Measurements from ENCODE around the gene CMTM8.

The CMTM8 gene

DNA sequence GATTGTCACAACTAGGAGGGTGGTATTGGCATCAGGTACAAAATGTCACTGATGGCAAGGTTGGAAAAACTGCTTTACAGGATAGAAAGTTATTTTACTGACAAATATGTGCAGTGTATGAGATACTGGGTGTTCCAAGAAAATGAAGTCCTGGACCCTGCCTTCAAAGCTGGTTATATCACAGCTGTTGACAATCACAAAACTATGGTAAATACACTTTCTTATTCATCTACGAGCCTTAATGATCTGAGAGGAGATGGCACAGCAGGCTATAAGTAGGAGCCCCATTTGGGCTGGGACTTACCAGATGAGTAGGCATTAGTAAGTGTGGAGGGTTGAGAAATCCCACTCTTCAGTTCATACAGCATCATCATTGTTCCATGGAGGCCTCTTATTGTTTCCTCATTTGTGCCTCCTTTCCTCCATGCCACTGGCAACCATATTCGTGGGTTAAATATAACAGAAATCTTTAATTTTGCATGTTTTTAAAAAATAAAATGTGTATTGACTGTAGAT, 66.9 kb downstream of the CMTM8 start:
- H3K9me3 ChIP-seq (ENCODE audit: control insufficient read depth, low read length) = no peaks in the 10 kb centered on the region
- no peak overlapping the region for H4K8ac ChIP-seq (ENCODE audit: low read length)
- no peak overlapping the region for H3K4me3 ChIP-seq (ENCODE audit: insufficient read depth in 1 of 2, low read depth in 1 of 2, low read length in 2 of 2)
- H2BK12ac ChIP-seq (ENCODE audit: low read length in 2 of 2) = no peak overlapping the region
- peaks cover 0 to 6% of the 10 kb centered on the region in 2 experiments for H3K27me3 ChIP-seq (ENCODE audit: control insufficient read depth in 1 of 2, insufficient read depth in 1 of 2, low read length in 2 of 2)
- H3K4me2 ChIP-seq (ENCODE audit: low read length, poor library complexity, severe bottlenecking) = no peak overlapping the region
- H2AFZ ChIP-seq (ENCODE audit: low read depth, low read length) = no peak overlapping the region
- H4K91ac ChIP-seq (ENCODE audit: low read length) = no peak overlapping the region
- no peak overlapping the region for H3K23ac ChIP-seq (ENCODE audit: low read length in 2 of 2)
- peaks cover 8% of the 10 kb centered on the region for H3K79me1 ChIP-seq (replicated peaks; ENCODE audit: low read length, poor library complexity, severe bottlenecking)
- no peak overlapping the region for H2BK120ac ChIP-seq (ENCODE audit: low read depth, low read length)
- H3K9ac ChIP-seq (ENCODE audit: low read length) = no peak overlapping the region
- no peak overlapping the region for H3K27ac ChIP-seq (ENCODE audit: low read length, poor library complexity, severe bottlenecking)
- H2BK15ac ChIP-seq (ENCODE audit: low read depth, poor library complexity, severe bottlenecking) = no peak overlapping the region
- H2AK5ac ChIP-seq (ENCODE audit: low read length, severe bottlenecking) = no peak overlapping the region
- WGBS = no CpG with 5 or more reads among the region's 2 CpGs
- H3K4ac ChIP-seq (ENCODE audit: low read depth in 1 of 2, low read length in 2 of 2) = no peak overlapping the region
- H2BK5ac ChIP-seq (ENCODE audit: low read depth, low read length, poor library complexity, severe bottlenecking) = no peak overlapping the region
- no peak for DNase-seq
- no peak overlapping the region for H3K18ac ChIP-seq (ENCODE audit: low read depth in 1 of 2, low read length in 2 of 2)
- peaks cover 3% of the 10 kb centered on the region for H3K4me1 ChIP-seq (ENCODE audit: control insufficient read depth, insufficient read depth, low read depth, low read length)
- H3K14ac ChIP-seq (ENCODE audit: low read length in 2 of 2) = no peak overlapping the region
- H3K36me3 ChIP-seq (ENCODE audit: control insufficient read depth in 1 of 2, insufficient read depth in 2 of 2, low read depth in 1 of 2, low read length in 2 of 2) = no peaks in the 10 kb centered on the region

DNA sequence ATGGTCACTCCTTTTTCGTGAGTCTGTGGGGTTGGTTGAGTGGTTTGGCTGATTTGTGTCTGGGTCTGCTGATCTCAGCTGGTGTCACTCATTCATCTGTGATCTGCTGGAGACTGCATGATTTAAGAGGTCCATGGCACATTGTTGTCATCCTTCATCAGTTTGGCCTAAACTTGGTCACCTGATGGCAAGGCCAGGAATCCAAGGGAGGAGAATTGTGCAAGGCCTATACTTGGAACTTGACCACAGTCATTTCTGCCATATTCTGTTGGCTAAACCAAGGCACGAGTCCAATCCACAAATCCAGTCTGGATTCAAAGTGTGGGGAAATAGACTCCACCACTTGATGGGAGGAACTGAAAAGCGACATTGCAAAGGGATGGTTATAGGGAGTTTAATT, 67.6 kb downstream of the CMTM8 start:
- Histone ChIP-seq H3K4ac (ENCODE audit: low read depth in 1 of 2, low read length in 2 of 2) (no peak overlapping the region), H2BK5ac (ENCODE audit: low read depth, low read length, poor library complexity, severe bottlenecking) (no peak overlapping the region), H3K27ac (ENCODE audit: low read length, poor library complexity, severe bottlenecking) (no peak overlapping the region), H3K18ac (ENCODE audit: low read depth in 1 of 2, low read length in 2 of 2) (no peak overlapping the region), H3K36me3 (ENCODE audit: control insufficient read depth in 1 of 2, insufficient read depth in 2 of 2, low read depth in 1 of 2, low read length in 2 of 2) (no peaks in the 10 kb centered on the region), H2AK5ac (ENCODE audit: low read length, severe bottlenecking) (no peak overlapping the region), H3K14ac (ENCODE audit: low read length in 2 of 2) (no peak overlapping the region), H2BK12ac (ENCODE audit: low read length in 2 of 2) (no peak overlapping the region), H3K9ac (ENCODE audit: low read length) (no peak overlapping the region), H3K23ac (ENCODE audit: low read length in 2 of 2) (no peak overlapping the region), H2AFZ (ENCODE audit: low read depth, low read length) (no peak overlapping the region), H3K9me3 (ENCODE audit: control insufficient read depth, low read length) (no peaks in the 10 kb centered on the region), H2BK15ac (ENCODE audit: low read depth, poor library complexity, severe bottlenecking) (no peak overlapping the region), H4K91ac (ENCODE audit: low read length) (no peak overlapping the region), H3K4me3 (ENCODE audit: insufficient read depth in 1 of 2, low read depth in 1 of 2, low read length in 2 of 2) (no peak overlapping the region), H3K4me2 (ENCODE audit: low read length, poor library complexity, severe bottlenecking) (no peak overlapping the region), H2BK120ac (ENCODE audit: low read depth, low read length) (no peak overlapping the region), H3K4me1 (ENCODE audit: control insufficient read depth, insufficient read depth, low read depth, low read length) (peaks cover 3% of the 10 kb centered on the region), H4K8ac (ENCODE audit: low read length) (no peak overlapping the region), H3K27me3 (ENCODE audit: control insufficient read depth in 1 of 2, insufficient read depth in 1 of 2, low read length in 2 of 2) (peaks cover 0 to 6% of the 10 kb centered on the region in 2 experiments), H3K79me1 (replicated peaks; ENCODE audit: low read length, poor library complexity, severe bottlenecking) (peaks cover 8% of the 10 kb centered on the region)
- WGBS = 88% methylated on average over 3 of the region's 3 CpGs
- DNase-seq = no peak

DNA sequence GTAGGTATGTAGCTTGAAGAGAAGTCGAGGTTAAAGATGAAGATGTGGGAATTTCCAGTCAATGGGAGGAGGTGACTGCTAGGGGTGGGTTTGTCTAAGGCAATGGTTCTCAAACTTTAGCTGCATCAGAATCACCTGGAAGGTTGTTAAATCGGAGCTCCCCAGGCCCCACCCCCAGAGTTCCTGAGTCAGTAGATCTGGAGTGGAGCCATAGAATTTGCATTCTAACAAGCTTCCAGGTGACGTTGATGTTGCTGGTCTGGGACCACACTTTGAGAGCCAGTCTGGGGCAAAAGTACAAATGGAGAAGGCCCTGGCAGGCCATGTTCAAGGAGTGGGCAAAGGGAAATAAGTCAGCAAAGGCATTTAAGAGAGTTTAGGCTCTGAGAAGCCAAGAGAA, 69.1 kb downstream of the CMTM8 start:
- Histone ChIP-seq H3K27ac (ENCODE audit: low read length, poor library complexity, severe bottlenecking) (no peak overlapping the region), H3K36me3 (ENCODE audit: control insufficient read depth in 1 of 2, insufficient read depth in 2 of 2, low read depth in 1 of 2, low read length in 2 of 2) (no peaks in the 10 kb centered on the region), H3K27me3 (ENCODE audit: control insufficient read depth in 1 of 2, insufficient read depth in 1 of 2, low read length in 2 of 2) (peaks cover 0 to 6% of the 10 kb centered on the region in 2 experiments), H3K14ac (ENCODE audit: low read length in 2 of 2) (no peak overlapping the region), H3K4me3 (ENCODE audit: insufficient read depth in 1 of 2, low read depth in 1 of 2, low read length in 2 of 2) (no peak overlapping the region), H2AFZ (ENCODE audit: low read depth, low read length) (no peak overlapping the region), H3K23ac (ENCODE audit: low read length in 2 of 2) (no peak overlapping the region), H3K9ac (ENCODE audit: low read length) (no peak overlapping the region), H2BK15ac (ENCODE audit: low read depth, poor library complexity, severe bottlenecking) (no peak overlapping the region), H3K9me3 (ENCODE audit: control insufficient read depth, low read length) (no peaks in the 10 kb centered on the region), H2BK120ac (ENCODE audit: low read depth, low read length) (no peak overlapping the region), H2BK12ac (ENCODE audit: low read length in 2 of 2) (no peak overlapping the region), H3K4me2 (ENCODE audit: low read length, poor library complexity, severe bottlenecking) (no peak overlapping the region), H3K4ac (ENCODE audit: low read depth in 1 of 2, low read length in 2 of 2) (no peak overlapping the region), H4K91ac (ENCODE audit: low read length) (no peak overlapping the region), H4K8ac (ENCODE audit: low read length) (no peak overlapping the region), H3K18ac (ENCODE audit: low read depth in 1 of 2, low read length in 2 of 2) (no peak overlapping the region), H3K4me1 (ENCODE audit: control insufficient read depth, insufficient read depth, low read depth, low read length) (peaks cover 3% of the 10 kb centered on the region), H2AK5ac (ENCODE audit: low read length, severe bottlenecking) (no peak overlapping the region), H3K79me1 (replicated peaks; ENCODE audit: low read length, poor library complexity, severe bottlenecking) (peaks cover 13% of the 10 kb centered on the region), H2BK5ac (ENCODE audit: low read depth, low read length, poor library complexity, severe bottlenecking) (no peak overlapping the region)
- WGBS = 87% methylated on average over 3 of the region's 3 CpGs
- DNase-seq = no peak

DNA sequence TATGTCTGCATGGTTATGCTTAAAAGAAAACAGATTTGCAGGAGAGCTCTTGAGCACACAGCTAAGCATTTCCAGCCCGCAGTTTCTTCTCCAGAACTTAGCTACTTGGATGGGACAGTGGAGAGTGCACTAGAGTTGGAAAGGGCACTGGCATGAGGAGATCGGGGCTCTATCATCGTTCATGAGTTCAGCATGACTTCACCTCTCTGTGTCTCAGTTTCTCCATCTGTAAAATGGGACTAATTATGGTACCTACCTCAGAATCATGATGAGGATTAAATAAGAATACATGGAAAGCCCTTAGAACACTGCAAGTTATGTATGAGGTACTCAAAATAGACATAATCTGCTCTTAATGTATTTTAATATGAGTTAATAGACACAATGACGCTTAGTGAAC, 69.9 kb downstream of the CMTM8 start:
- no peaks in the 10 kb centered on the region for H3K36me3 ChIP-seq (ENCODE audit: control insufficient read depth in 1 of 2, insufficient read depth in 2 of 2, low read depth in 1 of 2, low read length in 2 of 2)
- no peak overlapping the region for H2BK12ac ChIP-seq (ENCODE audit: low read length in 2 of 2)
- H3K4me3 ChIP-seq (ENCODE audit: insufficient read depth in 1 of 2, low read depth in 1 of 2, low read length in 2 of 2) = no peak overlapping the region
- peaks cover 0 to 6% of the 10 kb centered on the region in 2 experiments for H3K27me3 ChIP-seq (ENCODE audit: control insufficient read depth in 1 of 2, insufficient read depth in 1 of 2, low read length in 2 of 2)
- 82% methylated on average over 2 of the region's 4 CpGs for WGBS
- no peak overlapping the region for H3K4me2 ChIP-seq (ENCODE audit: low read length, poor library complexity, severe bottlenecking)
- no peak overlapping the region for H3K9ac ChIP-seq (ENCODE audit: low read length)
- H2BK120ac ChIP-seq (ENCODE audit: low read depth, low read length) = no peak overlapping the region
- H3K9me3 ChIP-seq (ENCODE audit: control insufficient read depth, low read length) = no peaks in the 10 kb centered on the region
- DNase-seq = no peak
- no peak overlapping the region for H2AK5ac ChIP-seq (ENCODE audit: low read length, severe bottlenecking)
- no peak overlapping the region for H3K4ac ChIP-seq (ENCODE audit: low read depth in 1 of 2, low read length in 2 of 2)
- no peak overlapping the region for H2BK5ac ChIP-seq (ENCODE audit: low read depth, low read length, poor library complexity, severe bottlenecking)
- no peak overlapping the region for H3K27ac ChIP-seq (ENCODE audit: low read length, poor library complexity, severe bottlenecking)
- H3K79me1 ChIP-seq (replicated peaks; ENCODE audit: low read length, poor library complexity, severe bottlenecking) = peaks cover 16% of the 10 kb centered on the region
- H2BK15ac ChIP-seq (ENCODE audit: low read depth, poor library complexity, severe bottlenecking) = no peak overlapping the region
- no peak overlapping the region for H4K91ac ChIP-seq (ENCODE audit: low read length)
- no peak overlapping the region for H3K23ac ChIP-seq (ENCODE audit: low read length in 2 of 2)
- H4K8ac ChIP-seq (ENCODE audit: low read length) = no peak overlapping the region
- no peak overlapping the region for H3K18ac ChIP-seq (ENCODE audit: low read depth in 1 of 2, low read length in 2 of 2)
- H2AFZ ChIP-seq (ENCODE audit: low read depth, low read length) = no peak overlapping the region
- no peak overlapping the region for H3K14ac ChIP-seq (ENCODE audit: low read length in 2 of 2)
- peaks cover 3% of the 10 kb centered on the region for H3K4me1 ChIP-seq (ENCODE audit: control insufficient read depth, insufficient read depth, low read depth, low read length)
